ENCODE measurements around the gene KLRD1.
"Not testable (repeated sequence)": the region's sequence is repeated elsewhere in the genome, so short reads cannot be mapped to it uniquely, and the experiment has no call there.

KLRD1 gene, protein sequence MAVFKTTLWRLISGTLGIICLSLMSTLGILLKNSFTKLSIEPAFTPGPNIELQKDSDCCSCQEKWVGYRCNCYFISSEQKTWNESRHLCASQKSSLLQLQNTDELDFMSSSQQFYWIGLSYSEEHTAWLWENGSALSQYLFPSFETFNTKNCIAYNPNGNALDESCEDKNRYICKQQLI

DNA sequence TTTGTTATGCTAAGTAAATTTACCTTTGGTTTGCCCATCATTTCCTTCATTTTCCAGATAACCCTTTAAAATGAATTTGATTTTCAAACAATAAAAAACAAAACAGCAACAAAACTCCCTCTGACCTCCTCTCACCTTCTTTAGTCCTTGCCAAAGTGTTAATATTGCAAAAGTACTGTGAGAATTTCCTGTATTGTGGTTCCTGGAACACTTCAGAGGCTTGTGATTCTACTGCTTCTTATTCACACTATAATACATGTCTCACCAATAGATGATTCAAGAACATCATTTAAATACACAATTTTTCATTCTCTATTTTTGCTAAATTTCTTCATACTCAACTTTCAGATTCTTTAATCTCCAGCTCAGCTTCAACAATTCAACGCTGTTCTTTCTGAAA, at the start of gene KLRD1:
TSS of gene KLRD1 (plus strand) at position 241 of the 400 bp plus-strand sequence. CDS start 208 bp downstream, outside the sequence.
- DNase-seq, result no peak

DNA sequence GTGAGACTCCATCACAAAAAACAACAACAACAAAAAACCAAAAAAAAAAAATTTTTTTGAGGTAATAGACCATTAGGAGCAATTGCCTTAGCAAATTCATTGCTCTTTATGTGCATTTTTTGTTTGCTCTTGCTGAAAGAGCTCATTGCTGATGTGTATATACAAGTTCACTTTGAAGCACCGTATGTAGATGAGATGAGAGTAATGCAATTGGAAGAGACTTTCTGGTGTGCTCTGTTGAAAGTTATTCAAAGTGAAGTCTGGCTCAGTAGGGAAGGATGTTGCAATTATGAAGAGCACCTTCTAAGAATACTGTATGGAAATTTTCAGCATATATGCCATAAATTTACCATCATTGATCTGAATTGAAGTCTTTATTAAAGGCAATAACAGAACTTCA, 46.7 kb upstream of the KLRD1 start:
- DNase-seq, result no peak

DNA sequence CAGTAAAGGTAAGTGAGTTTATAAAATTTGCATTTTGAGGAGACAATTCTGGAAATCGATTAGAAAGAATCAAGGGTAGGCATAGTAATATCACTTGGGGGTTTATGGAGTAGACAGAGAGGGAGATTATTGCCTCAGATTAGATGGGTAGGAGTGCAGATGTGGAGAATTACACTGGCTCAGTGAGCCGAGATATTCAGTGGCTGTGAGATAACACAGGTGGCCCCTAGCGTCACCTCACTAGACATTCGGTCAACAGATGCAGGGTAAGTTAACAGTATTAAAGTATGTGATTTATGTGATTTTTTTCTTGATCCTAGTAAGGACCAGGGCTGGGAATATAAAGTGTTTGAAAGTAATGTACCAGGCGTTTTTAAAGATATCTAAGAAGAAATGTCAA, 39.6 kb upstream of the KLRD1 start:
- no peak for DNase-seq

DNA sequence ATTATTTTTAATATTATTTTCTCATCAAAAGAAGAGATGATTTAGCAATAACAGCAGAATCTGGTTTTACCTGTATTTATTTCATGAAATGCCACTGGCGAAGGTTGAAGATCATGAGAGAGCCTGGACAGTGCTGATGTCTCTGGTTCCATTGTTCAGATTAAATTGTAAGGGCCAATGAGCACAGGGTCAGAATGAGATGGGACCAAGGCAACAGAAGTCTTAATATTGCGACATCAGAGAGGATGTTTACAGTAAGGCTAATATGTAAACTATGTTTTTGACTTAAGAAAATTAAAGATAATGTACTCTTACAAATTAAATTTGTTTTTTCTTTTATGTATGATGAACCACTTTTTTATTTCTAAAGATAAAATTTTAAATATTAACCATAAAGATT, 35.2 kb upstream of the KLRD1 start:
- DNase-seq, result no peak

DNA sequence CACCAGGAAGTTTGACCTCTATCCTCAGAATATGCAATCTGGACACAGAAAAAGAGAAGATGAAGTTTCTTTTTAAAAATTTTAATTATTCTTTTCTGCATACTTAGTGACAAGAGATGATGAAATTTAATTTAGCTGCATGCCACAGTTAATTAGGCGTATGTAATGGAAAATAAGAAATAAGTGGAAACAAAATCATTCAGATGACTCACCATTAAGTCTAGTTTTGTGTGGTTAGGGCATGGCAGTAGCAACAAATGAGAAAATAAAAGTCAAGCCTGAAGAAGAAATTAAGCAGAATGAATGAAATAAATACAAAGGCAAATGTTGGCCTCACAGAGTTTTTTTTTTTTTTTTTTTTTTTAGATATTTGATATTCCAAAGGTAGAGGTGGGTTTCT, 30.9 kb upstream of the KLRD1 start:
- no peak for DNase-seq

DNA sequence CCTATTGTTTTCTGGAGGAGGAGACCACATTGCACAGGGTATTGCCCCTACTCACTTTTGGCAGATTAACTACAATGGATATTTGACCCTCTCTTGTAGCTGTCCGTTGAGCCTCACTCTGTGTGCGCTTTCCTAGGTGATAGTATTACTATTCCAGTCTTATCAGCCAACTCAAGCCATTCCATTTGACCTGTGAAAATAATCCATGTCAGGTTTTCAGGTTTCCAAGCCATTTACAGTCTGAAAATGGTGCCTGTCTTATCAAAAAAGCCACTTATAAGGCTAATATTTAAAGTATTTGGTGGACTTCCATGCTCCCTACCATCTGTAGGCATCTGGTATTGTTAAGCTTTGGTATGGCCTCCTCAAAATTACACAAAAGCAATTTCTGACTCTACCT, 29.6 kb upstream of the KLRD1 start:
- no peak for DNase-seq

DNA sequence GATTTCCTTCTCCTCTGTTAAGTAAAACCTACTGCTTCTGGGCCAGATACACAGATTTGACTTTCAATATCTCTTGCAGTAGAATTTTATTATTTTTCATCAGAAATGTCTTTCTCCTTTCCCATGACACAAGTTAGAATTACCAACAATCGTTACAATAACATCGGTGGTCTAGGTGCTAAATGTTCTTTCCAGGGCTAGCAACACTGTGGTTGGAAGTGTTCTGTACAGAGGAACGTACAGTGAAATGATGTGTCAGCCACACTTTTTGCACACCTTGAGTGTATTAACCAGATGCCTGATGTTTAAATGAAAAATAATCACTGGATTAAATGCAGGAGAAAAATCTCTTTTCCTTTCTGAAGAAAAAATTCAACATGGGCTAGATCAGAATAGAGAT, 27.7 kb upstream of the KLRD1 start:
- DNase-seq, result no peak

DNA sequence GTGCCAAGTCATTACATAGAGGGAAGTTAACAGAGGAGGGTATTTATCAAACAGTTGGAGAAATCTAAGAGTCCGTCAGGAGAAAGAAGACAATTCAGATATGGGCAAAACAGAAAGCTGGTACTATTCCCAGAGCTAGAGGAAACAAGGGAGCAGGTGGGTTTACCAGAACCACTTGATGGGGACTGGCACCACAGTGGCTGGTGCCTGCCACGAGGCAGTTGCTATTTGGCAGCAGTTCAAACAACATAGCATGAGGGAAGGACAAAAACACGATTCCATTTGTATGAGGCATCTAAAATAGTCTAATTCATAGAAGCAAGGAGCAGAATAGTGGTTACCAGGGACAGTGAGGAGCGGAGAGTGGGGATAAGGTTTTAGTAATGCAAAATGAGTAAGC, 24.6 kb upstream of the KLRD1 start:
- no peak for DNase-seq

DNA sequence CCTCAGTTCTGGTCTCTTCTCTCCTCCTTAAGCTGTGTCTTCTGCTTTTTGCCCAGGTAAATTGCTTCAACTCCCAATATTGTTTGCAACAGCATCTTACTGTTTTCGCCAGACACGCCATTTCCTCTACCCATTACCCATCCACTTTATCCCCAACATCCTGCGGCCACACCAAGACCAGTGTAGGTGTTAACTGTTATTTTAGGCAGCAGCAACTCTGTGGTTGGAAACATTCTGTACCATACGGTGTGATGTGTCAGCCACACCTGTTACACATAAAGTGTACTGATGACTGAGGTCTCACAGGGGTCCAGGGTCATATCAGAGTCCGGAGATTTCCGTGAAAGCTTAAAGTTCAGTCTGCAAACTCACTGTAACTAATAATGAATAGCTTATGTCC, 21.8 kb upstream of the KLRD1 start:
- DNase-seq, result no peak

DNA sequence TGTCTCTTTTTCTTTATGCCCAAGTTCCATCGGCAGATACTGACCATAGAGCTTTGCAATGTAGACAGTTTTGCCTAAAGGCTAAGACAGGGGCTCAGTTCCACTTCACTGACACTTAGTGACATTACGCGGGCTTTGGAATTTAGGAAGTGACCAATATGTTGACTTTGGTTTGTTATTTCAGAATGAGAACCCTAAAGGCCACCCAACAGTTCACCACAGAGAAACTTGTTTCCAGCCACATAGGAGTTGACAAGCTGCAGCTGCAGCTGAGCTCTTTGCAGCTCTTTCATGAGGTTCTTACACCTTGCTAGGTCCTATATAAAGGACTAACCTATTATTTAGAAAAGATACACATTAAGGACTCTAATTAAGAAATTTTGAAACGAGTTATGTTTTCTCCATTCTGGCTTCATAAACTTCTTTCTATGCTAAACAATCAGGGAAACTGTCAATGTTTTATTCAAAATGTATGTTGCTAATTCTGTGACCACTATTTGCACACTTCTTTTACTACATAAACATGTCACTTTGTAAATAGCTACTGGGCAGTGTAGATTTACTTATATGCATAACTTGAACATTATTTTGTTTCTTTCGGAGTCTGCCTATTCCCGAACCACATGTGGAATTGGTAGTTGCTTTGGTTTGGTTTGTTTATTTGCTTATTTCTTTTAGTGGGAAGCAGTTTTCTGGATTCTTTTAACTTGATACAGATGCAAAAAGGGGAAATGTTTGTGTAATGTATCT, 18.5 kb upstream of the KLRD1 start:
- DNase-seq, result no peak

DNA sequence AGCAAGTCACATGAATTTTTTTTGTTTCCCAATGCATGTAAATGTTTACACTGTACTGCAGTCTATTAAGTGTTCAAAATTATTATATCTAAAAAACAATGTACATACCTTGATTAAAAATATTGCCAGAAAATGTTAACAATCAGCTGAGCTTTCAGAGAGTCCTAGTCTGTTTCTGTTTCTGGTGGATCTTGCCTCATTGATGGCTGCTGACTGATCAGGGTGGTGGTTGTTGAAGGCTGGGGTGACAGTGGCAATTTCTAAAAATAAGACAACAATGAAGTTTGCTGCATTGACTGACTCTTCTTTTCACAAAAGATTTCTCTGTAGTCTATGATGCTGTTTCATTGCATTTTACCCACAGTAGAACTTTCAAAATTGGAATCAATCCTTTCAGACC, 16.6 kb upstream of the KLRD1 start:
- no peak for DNase-seq

DNA sequence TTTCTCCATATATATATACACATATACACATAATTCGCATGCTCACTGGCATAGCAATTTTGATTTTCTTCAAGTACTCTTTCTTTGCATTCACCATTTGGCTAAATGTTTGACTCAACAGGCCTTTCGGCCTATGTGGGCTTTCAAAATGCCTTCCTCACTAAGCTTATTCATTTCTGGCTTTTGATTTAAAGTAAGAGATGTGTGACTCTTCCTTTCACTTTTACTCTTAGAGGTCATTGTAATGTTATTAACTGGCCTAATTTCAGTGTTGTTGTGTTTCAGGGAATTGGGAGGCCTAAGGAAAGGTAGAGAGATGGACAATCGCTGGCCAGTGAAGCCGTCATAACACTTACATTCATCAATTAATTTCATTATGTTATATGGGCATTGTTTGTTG, 14.5 kb upstream of the KLRD1 start:
- DNase-seq, result no peak

DNA sequence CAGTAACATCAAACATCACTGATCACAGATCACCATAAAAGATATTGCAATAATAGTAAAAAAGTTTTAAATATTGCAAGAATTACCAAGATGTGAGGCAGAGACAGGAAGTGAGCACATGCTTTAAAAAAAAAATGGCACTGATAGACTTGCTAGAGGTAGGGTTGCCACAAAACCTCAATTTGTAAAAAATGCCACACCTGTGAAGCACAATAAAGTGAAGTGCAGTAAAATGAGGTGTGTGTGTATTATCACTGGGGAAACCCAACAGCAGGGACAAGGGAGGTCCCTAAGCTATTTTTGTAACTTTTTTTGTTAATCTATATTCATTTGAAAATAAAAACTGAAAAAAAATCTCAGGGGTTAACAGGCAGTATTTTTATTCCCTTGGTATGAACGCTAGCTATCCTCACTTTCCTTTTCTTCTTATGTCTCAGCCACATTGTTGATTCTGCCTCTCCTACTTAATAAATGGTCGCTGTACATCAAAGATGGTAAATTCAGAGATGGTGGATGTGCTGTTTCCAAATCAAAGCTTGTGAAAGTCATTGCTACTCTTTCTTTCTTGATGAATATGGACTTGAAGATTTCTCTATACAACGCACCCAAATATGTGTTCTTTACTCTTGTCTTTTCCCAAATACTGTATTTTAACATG, 14.0 kb upstream of the KLRD1 start:
- no peak for DNase-seq

DNA sequence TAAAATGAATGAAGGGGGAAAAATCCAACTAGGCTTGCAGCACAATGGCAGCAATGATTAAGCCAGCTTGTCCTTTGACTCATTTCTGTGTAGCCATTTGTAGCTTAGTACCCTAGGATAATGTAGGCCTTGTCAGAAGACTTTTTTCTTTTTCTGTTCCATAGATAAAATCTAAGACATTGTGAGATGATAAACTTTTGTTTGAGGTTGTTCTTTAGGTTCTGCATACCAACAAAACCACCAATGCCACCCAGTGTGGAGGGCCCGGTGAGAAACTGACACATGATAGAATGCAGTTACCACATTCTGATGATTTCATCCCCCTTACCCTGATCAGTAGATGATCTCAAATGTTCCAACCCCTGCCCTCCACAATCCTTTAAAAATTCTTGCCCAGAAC, 6.6 kb upstream of the KLRD1 start:
- DNase-seq, result no peak

DNA sequence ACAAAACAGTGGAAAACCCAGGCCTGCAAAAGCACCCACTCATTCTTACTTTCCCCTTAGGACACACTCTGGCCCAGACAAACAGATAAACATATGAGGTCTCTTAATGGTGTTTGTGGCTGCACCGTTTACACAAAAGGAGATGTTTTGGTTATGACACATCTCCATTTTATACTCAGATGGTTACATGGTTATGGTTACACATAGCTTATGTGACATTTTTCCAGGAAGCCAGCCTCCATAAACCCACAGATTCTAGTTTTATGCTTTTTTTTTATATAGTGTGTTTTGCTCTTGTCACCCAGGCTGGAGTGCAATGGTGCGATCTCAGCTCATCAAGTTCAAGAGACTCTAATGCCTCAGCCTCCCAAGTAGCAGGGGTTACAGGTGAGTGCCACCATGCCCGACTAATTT, 3.5 kb upstream of the KLRD1 start:
- no peak for DNase-seq

DNA sequence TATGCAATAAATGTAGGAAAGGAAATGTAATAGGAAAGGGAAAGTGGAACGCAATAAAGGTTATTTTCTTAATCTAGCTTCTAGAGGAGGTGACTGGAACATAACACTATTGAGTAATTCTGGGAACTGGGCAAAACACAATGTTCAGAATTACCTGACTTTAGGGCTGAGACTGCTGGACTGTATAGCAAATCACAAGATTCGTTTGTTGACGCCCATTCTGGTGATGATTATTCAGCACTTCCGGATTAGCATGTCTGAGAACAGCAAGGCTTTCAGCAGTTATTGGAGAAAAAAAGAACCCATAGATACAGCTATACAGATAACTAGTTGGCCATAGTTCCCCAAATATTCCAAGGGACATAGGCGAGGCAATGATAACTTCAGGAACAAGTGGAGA, 2.3 kb upstream of the KLRD1 start:
- DNase-seq, result no peak

DNA sequence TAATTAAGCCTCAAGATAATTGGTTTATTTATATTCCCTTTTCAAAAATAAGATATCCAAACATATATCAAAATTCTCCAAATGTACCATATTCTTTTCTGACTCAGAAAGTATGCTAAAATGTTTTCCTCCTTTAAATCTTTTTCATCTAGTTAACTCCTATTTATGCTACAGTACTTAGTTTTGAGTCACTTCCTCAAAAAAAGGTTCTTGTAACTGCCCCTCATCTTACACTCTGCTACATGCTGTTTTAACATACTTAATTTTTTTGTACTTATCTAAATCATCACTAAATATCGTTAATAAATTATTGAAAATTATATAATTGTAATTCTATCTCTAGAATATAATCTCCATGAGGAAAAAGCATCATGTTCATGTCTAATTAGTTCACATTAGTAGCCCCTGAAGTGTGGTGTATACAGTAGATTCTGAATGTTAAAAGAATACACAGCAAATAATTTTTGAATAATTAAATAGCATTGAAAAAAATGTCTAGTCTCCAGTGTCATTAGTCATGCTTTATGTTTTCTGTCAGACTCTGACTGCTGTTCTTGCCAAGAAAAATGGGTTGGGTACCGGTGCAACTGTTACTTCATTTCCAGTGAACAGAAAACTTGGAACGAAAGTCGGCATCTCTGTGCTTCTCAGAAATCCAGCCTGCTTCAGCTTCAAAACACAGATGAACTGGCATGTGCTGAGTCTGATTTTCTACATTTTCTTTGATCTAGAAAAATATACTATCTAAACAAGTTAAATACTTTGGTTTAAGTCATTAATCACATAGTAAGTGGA, 3.5 kb downstream of the KLRD1 start:
- DNase-seq, result no peak

DNA sequence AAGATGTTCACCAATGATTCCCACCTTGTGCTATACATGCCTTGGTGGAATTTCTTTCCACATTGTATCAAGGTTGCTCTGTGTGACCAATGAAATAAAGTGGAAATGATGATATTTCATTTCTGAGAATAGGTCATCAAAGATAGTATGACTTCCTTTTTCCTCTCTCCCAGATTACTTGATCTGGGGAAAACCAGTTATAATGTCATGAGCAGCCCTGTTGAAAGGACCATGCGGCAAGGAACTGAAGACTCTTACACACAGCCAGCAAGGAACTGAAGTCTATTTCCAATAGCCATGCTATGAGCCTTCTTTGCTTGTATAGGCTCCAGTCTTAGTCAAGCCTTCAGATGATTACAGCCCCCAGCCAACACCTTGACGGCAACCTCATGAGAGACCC, 11.7 kb downstream of the KLRD1 start:
- no peak for DNase-seq

DNA sequence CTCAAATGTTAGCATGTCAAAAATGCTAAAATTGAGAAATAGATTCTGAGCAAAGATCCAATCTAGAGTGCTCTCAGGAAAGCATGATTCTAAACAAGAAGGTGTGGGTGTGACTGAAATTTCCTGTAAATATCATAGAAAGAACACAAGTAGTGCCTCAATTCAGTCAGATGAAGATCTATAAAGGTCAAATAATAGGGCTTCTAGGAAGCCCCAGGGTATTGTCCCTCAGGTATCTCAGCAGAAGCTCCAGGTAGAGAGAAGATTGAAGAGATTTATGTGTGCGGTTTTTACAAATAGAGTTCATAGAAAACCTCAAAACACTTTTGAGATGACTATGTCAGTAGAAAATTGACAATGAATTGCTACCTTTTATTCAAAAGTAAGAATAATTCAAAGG, 13.0 kb downstream of the KLRD1 start:
- no peak for DNase-seq

DNA sequence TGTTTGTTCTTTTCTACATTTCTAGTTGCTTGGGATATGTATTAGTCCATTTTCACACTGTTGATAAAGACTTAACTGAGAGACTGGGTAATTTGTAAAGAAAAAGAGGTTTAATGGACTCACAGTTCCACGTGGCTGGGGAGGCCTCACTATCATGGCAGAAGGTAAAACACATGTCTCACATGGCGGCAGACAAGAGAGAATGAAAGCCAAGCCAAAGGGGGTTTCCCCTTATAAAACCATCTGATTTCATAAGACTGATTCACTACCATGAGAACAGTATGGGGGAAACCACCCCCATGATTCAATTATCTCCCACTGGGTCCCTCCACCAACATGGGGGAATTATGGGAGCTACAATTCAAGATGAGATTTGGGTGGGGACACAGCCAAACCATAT, 21.0 kb downstream of the KLRD1 start:
- not testable (repeated sequence) for DNase-seq

DNA sequence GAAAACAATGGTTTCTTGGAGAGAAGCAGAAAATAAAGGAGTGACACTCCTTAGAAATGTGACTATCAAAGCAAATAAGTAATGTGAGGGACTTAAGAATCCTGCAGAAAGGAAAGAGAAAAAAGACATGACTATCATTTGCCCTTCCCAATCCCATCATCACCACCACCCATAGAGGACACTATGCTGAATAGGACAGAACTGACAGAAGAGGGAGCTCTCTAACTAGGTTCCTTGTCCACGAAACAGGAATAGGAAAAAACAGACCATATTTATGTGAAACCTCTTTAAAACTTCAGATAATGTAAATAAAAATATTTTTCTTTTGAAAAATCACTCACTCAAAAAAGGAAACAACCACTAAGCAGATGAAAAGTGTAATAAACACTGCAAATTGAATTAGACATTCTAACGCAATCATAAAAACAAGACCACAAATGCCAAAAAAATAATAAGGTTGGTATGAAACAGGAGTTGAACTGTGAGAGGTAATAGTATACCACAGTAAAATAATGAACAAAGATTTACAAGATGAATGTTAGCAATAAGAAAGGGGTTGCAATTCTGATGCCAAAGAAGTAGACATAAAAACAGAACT, 24.1 kb downstream of the KLRD1 start:
- no peak for DNase-seq

DNA sequence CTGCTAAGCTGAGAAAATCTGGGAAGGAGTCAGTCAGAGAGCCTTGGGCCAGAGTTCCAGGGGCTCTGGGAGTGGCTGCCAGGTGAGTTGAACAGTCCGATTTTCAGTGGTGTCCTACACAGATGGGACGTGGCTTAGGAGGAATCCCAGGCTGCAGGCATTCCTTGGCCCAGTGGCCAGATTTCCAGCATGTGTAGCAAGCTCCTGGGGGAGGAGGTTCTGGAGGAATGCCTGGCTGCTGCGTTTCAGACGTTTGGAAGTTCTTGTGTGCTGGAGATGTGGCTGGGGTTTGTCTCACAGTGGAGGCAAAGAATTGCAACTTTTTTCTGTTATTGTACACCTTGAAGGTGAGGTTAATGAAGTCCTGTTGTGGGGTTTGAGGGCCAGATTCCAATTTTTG, 28.5 kb downstream of the KLRD1 start:
- DNase-seq, result not testable (repeated sequence)

DNA sequence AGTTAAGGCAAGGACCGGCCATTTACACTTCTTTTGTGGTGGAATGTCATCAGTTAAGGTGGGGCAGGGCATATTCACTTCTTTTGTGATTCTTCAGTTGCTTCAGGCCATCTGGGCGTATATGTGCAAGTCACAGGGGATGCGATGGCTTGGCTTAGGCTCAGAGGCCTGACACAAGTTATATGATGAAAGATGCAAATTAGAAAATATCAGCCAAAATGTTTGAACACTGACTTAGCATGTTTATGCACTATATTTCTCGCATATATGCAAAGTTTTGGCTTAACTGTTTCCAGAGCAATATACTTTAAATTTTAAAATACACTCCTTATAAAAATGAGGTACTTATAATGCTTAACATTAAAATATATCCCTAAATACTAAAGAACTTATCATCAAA, 30.8 kb downstream of the KLRD1 start:
- not testable (repeated sequence) for DNase-seq
